Spleen (tissue), 11 donors: Measurements from ENCODE around the gene ACP4. TPM values are rescaled to one million over a fixed set of nuclear protein-coding genes. Genes with fewer than 3 reads are reported as not detected.
"Not testable (repeated sequence)": the region's sequence is repeated elsewhere in the genome, so short reads cannot be mapped to it uniquely, and the experiment has no call there.

ENCODE experiments used
- DNase-seq: peaks from one replicate; pipeline ENCODE4 v3.0.0-alpha.2; 2020
- H3K27ac ChIP-seq, 8 donors: fragments of 200-600 bp; sonication (generic) in 7 of 8; 1 replicate in 4 of 8; 2 replicates in 4 of 8; pipeline versions ENCODE4 v1.5.0 to v1.8.0; 2016 to 2021; ENCODE audit warnings: inconsistent platforms in 4 of 8, mild to moderate bottlenecking in 4 of 8, moderate library complexity in 1 of 8
- H3K27me3 ChIP-seq, 7 donors: fragments of 200-600 bp; sonication (generic) in 6 of 7; replicated peaks in 1 of 7; 1 replicate in 4 of 7; 2 replicates in 3 of 7; pipeline versions ENCODE4 v1.5.0 to v1.8.0; 2016 to 2021; ENCODE audit warnings: inconsistent platforms in 3 of 7, mild to moderate bottlenecking in 1 of 7
- H3K36me3 ChIP-seq, 6 donors: fragments of 200-600 bp; sonication (generic) in 5 of 6; 1 replicate in 4 of 6; 2 replicates in 2 of 6; pipeline versions ENCODE4 v1.5.0 to v1.8.0; 2016 to 2021; ENCODE audit warnings: inconsistent platforms in 2 of 6
- H3K4me1 ChIP-seq, 6 donors: fragments of 200-600 bp; sonication (generic) in 5 of 6; 1 replicate in 3 of 6; 2 replicates in 3 of 6; pipeline versions ENCODE4 v1.5.0 to v1.8.0; 2016 to 2021; ENCODE audit warnings: inconsistent platforms in 3 of 6
- H3K4me3 ChIP-seq, 8 donors: fragments of 200-600 bp; sonication (generic) in 7 of 8; 1 replicate in 4 of 8; 2 replicates in 4 of 8; pipeline versions ENCODE4 v1.5.0 to v1.8.0; 2016 to 2021; ENCODE audit warnings: inconsistent platforms in 4 of 8, mild to moderate bottlenecking in 4 of 8, moderate library complexity in 2 of 8
- H3K9me3 ChIP-seq, 8 donors: fragments of 200-600 bp; sonication (generic) in 7 of 8; 1 replicate in 4 of 8; 2 replicates in 4 of 8; pipeline versions ENCODE4 v1.5.0 to v1.8.0; 2016 to 2021; ENCODE audit warnings: inconsistent platforms in 4 of 8
- POLR2A ChIP-seq, 3 donors: fragments of 450-650 bp; IDR thresholded peaks; one replicate each; pipeline ENCODE4 v1.5.1; 2017; ENCODE audit warnings: antibody characterized with exemption in 3 of 3, mild to moderate bottlenecking in 1 of 3
- POLR2AphosphoS5 ChIP-seq, 3 donors: sonication (generic); formaldehyde crosslinking; IDR thresholded peaks; one replicate each; pipeline ENCODE4 v1.5.1; 2017; ENCODE audit warnings: antibody characterized with exemption in 3 of 3
- WGBS, 5 donors: extraction: QIAGEN DNeasy Blood & Tissue Kit in 3 of 5; methylation state at CpG; one replicate each; pipeline versions ENCODE4 v1.1.5 to v1.1.7; 2013 to 2018; 5-methylcytosine and 5-hydroxymethylcytosine counted together
- intact Hi-C: fragments of 100-400 bp; cut with DNase I; formaldehyde crosslinking; loops from one replicate; pipeline ENCODE4 v1.15.0; 2023; ENCODE audit warnings: low total_unique reads
- polyA plus RNA-seq, 3 donors: library from polyadenylated mRNA; stranded (reverse); fragments of 200-250 nt; gene quantifications; one replicate each; pipeline ENCODE4 v1.2.1, GENCODE V29; 2013
- total RNA-seq, 7 donors: library from RNA; depleted of rRNA in 3 of 7; stranded (reverse); fragments of >200 nt in 3 of 7; fragmentation: NEBNext Ultra II Directional in 4 of 7; extraction: Animal tissue kit (Norgen Biotek cat#: 25700) in 4 of 7; gene quantifications; one replicate each; pipeline versions ENCODE4 v1.1.0 to v1.2.1, GENCODE V29; 2016 to 2021
- TF ChIP-seq, protein P1 (sequence below), 11 experiments: fragments of 200-600 bp in 7 of 11; fragments of 450-650 bp in 4 of 11; sonication (generic) in 4 of 11; IDR thresholded peaks in 8 of 11; conservative IDR thresholded peaks in 3 of 11; 1 replicate in 7 of 11; 2 replicates in 4 of 11; pipeline versions ENCODE4 v1.4.0 to v1.8.0; 2016 to 2021; ENCODE audit warnings: antibody characterized with exemption in 11 of 11, inconsistent platforms in 4 of 11, mild to moderate bottlenecking in 1 of 11
- donor health status: healthy with polysubstance abuse.
- donor health status: DM: no; HTN: no; CAD: no; lungs with moderate emphysema.
- donor health status: DM: no; HTN: no; CAD: no.
- donor health status: Bipolar disorder and iron deficiency.
- donor health status: healthy.
- donor health status: DM: no; HTN: no; CAD: no.
- donor health status: DM: yes; HTN: yes; CAD: no.

Gene ACP4
- total and polyA plus RNA-seq, 10 donors: not detected

DNA sequence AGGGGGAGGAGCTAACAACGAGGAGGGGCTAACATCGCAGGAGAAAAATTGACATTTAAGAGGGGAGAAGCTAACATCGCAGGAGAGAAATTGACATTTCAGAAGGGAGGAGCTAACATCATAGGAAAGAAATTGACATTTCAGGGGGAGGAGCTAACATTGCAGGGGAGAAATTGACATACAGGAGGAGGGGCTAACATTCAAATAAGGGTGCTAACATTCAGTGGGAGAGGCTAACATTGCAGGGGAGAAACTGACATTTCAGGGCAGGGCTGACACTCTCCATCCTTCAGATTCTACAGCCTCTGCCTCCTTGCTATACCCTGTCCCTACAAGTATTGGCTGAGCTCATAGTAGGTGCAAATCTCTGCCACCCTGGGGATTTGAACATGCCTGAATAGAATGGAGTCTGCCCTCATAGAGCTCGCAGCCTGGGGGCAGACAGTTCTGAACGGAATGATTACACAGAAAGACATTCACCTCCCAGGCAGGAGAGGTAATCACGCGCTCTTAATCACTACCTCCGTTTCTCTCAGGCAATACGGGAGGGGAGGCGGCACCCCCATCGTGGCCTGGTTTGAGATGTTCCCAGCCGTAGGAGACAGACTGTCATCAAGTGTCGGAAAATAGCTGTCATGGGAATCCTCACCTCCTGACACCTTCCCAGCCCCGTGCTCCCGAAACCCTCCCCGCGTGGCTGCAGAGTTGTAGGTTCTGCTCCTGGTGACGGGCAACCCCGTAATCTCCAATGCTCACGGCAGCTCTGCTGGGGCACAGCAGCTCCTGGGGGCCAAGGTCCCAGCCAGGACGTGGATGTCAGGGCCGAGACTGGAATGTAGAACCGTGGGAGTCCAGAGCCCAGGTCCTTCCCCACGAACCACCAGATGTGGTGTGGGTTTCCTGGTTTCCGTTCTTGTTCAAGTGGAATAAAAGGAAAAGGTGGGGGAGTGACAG is 10.4 kb upstream of the ACP4 start:
- no peak overlapping the region for H3K27ac ChIP-seq
- peaks cover 3 to 87% (median 48%) of the 10 kb centered on the region in 7 donors for H3K27me3 ChIP-seq
- DNase-seq: no peak
- no peak overlapping the region for H3K4me3 ChIP-seq
- 40 to 50% (median 44%) methylated on average over 20 to 25 of the region's 25 CpGs for WGBS, 5 donors
- peaks cover 0 to 16% (median 8%) of the 10 kb centered on the region in 8 donors for H3K9me3 ChIP-seq
- no peaks in the 10 kb centered on the region for H3K36me3 ChIP-seq
- peaks cover 2 to 8% (median 5%) of the 10 kb centered on the region in 6 donors for H3K4me1 ChIP-seq
- intact Hi-C loops: loop anchor here (5.0 kb wide), 1 partner anchor 422 kb away; no protein-coding TSS in a partner anchor
- TF ChIP-seq, protein P1, sequence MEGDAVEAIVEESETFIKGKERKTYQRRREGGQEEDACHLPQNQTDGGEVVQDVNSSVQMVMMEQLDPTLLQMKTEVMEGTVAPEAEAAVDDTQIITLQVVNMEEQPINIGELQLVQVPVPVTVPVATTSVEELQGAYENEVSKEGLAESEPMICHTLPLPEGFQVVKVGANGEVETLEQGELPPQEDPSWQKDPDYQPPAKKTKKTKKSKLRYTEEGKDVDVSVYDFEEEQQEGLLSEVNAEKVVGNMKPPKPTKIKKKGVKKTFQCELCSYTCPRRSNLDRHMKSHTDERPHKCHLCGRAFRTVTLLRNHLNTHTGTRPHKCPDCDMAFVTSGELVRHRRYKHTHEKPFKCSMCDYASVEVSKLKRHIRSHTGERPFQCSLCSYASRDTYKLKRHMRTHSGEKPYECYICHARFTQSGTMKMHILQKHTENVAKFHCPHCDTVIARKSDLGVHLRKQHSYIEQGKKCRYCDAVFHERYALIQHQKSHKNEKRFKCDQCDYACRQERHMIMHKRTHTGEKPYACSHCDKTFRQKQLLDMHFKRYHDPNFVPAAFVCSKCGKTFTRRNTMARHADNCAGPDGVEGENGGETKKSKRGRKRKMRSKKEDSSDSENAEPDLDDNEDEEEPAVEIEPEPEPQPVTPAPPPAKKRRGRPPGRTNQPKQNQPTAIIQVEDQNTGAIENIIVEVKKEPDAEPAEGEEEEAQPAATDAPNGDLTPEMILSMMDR (IDR thresholded peaks at IDR 0.05 in 8 of 11, conservative IDR thresholded peaks at IDR 0.05 in 3 of 11): no peak
- TF ChIP-seq POLR2A (IDR thresholded peaks at IDR 0.05) (no peak), POLR2AphosphoS5 (IDR thresholded peaks at IDR 0.05) (no peak)

DNA sequence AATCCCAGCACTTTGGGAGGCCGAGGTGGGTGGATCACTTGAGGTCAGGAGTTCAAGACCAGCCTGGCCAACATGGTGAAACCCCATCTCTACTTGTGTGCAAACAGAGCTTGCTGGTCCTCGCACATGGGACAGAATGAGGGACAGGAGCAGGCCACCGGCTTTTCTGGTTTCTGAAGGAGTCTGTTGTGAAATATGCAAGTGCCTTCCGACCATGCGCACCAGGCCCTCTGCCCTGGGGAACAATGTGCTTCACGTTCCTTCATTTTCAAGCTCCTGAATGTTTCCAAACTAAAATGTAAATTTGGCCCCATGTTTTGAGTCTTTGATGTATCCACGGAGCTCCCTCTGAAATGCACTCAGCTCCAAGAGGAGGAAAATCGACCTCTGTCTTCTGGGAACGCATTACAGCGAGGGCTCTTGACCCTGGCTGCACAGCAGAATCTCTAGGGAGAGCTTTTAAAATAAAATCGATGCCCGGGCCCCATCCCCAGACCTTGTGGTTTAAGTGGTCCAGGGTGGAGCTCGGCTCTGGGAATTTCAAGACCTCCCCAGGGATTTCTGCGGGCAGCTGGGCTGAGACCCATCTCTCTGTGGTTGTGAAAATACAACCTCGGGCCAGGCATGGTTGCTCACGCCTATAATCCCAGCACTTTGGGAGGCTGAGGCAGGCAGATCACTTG is 9.3 kb upstream of the ACP4 start:
- WGBS, 5 donors: 52 to 59% (median 56%) methylated on average over 13 to 16 of the region's 16 CpGs

DNA sequence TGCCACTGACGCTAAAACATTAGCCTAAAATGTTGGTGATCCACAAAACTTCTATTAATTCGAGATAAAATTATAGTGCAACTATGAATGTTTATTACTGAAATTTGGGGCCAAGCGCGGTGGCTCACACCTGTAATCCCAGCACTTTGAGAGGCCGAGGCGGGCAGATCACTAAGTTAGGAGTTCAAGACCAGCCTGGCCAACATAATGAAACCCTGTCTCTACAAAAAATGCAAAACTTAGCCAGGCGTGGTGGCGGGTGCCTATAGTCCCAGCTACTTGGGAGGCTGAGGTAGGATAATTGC is 6.4 kb upstream of the ACP4 start:
- not testable (repeated sequence) for H3K27ac ChIP-seq, H3K4me3 ChIP-seq, H3K9me3 ChIP-seq, H3K36me3 ChIP-seq, H3K4me1 ChIP-seq, DNase-seq
- intact Hi-C loops: loop anchor here (5.0 kb wide), 1 partner anchor 426 kb away; no protein-coding TSS in a partner anchor
- TF ChIP-seq, protein P1 (IDR thresholded peaks at IDR 0.05 in 8 of 11, conservative IDR thresholded peaks at IDR 0.05 in 3 of 11): peak in 3 of 11 experiments; percentile 28 to 46 (median 33)
- WGBS, 5 donors: 28 to 39% (median 35%) methylated on average over 8 of the region's 8 CpGs
- H3K27me3 ChIP-seq: peaks cover 3 to 47% (median 23%) of the 10 kb centered on the region in 7 donors

More for the DNA sequence above, 9.3 kb upstream of the ACP4 start:
- Histone ChIP-seq H3K27ac (no peak overlapping the region), H3K4me3 (no peak overlapping the region), H3K27me3 (peaks cover 3 to 76% (median 48%) of the 10 kb centered on the region in 7 donors), H3K36me3 (no peaks in the 10 kb centered on the region), H3K9me3 (peaks cover 0 to 16% (median 8%) of the 10 kb centered on the region in 8 donors), H3K4me1 (peaks cover 2 to 8% (median 5%) of the 10 kb centered on the region in 6 donors)
- no peak for DNase-seq
- intact Hi-C loops: loop anchor here (5.0 kb wide), 1 partner anchor 424 kb away; no protein-coding TSS in a partner anchor
- TF ChIP-seq, protein P1 (IDR thresholded peaks at IDR 0.05 in 8 of 11, conservative IDR thresholded peaks at IDR 0.05 in 3 of 11): no peak
- TF ChIP-seq POLR2AphosphoS5 (IDR thresholded peaks at IDR 0.05) (no peak), POLR2A (IDR thresholded peaks at IDR 0.05) (no peak)
